ENCODE data around the gene NXPE3.

The NXPE3 gene

DNA sequence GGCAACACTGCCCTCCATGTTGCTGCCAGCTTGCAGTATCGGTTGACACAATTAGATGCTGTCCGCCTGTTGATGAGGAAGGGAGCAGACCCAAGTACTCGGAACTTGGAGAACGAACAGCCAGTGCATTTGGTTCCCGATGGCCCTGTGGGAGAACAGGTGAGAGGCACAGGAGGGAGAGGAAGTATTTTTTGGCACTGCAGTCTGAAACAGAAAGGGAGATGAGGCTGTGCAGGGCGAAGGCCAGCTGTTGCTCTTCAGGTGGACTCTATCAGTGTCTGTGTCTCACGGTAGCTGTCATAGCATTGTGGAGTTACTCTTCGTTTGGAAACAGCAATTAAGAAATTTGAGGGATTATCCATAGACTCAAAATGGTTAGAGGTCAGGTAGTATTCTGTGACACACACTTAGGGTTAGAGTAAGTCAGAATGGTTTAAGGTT lies 78.3 kb downstream of the NXPE3 start:
- H3K9me3 ChIP-seq (ENCODE audit: control insufficient read depth, insufficient read depth, low read length) = no peaks in the 10 kb centered on the region
- H4K20me1 ChIP-seq (ENCODE audit: control insufficient read depth, insufficient read depth, low read depth, low read length) = no peaks in the 10 kb centered on the region; the same call in 1 of the 2 replicates
- H3K27me3 ChIP-seq (ENCODE audit: control insufficient read depth, low read length) = no peaks in the 10 kb centered on the region
- no peak overlapping the region for H3K4me2 ChIP-seq (ENCODE audit: low read length)
- H3K4me1 ChIP-seq (ENCODE audit: control insufficient read depth, low read length) = peaks cover 57% of the 10 kb centered on the region
- TF ChIP-seq EZH2phosphoT487 (IDR thresholded peaks at IDR 0.05; ENCODE audit: borderline replicate concordance, low read length) = no peak
- TF ChIP-seq CTCF (IDR thresholded peaks at IDR 0.05; ENCODE audit: low read depth, low read length, poor library complexity, severe bottlenecking) = no peak
- H3K79me2 ChIP-seq (ENCODE audit: control insufficient read depth, low read length) = peaks cover 30% of the 10 kb centered on the region
- no peak overlapping the region for H3K4me3 ChIP-seq (ENCODE audit: low read length)
- peaks cover 36% of the 10 kb centered on the region for H3F3A ChIP-seq (ENCODE audit: control insufficient read depth, insufficient read depth)
- H3K36me3 ChIP-seq (ENCODE audit: control insufficient read depth, low read length) = peaks cover 97% of the 10 kb centered on the region
- H3K27ac ChIP-seq (ENCODE audit: low read depth, low read length) = no peak overlapping the region
- H3K9me2 ChIP-seq (replicated peaks; ENCODE audit: control insufficient read depth, low read length) = no peaks in the 10 kb centered on the region

- peaks cover 43% of the 10 kb centered on the region for H3F3A ChIP-seq (ENCODE audit: control insufficient read depth, insufficient read depth)
- no peak overlapping the region for H3K4me3 ChIP-seq (ENCODE audit: low read length)
- no peaks in the 10 kb centered on the region for H3K9me2 ChIP-seq (replicated peaks; ENCODE audit: control insufficient read depth, low read length)
- peaks cover 18% of the 10 kb centered on the region for H3K79me2 ChIP-seq (ENCODE audit: control insufficient read depth, low read length)
- H3K36me3 ChIP-seq (ENCODE audit: control insufficient read depth, low read length) = peaks cover 85% of the 10 kb centered on the region
- H3K4me1 ChIP-seq (ENCODE audit: control insufficient read depth, low read length) = peaks cover 49% of the 10 kb centered on the region
- no peaks in the 10 kb centered on the region for H4K20me1 ChIP-seq (ENCODE audit: control insufficient read depth, insufficient read depth, low read depth, low read length)
- no peak overlapping the region for H3K27ac ChIP-seq (ENCODE audit: low read depth, low read length)
- no peaks in the 10 kb centered on the region for H3K9me3 ChIP-seq (ENCODE audit: control insufficient read depth, insufficient read depth, low read length)
- no peaks in the 10 kb centered on the region for H3K27me3 ChIP-seq (ENCODE audit: control insufficient read depth, low read length)
- TF ChIP-seq EZH2phosphoT487 (IDR thresholded peaks at IDR 0.05; ENCODE audit: borderline replicate concordance, low read length) = no peak
- no peak for TF ChIP-seq CTCF (IDR thresholded peaks at IDR 0.05; ENCODE audit: low read depth, low read length, poor library complexity, severe bottlenecking)
- H3K4me2 ChIP-seq (ENCODE audit: low read length) = no peak overlapping the region
These were observed 79.5 kb downstream of the NXPE3 start for GRCh38 chr3:101858464-101859030.

- H3K9me3 ChIP-seq (ENCODE audit: control insufficient read depth, insufficient read depth, low read length) = no peaks in the 10 kb centered on the region
- peaks cover 71% of the 10 kb centered on the region for H3K36me3 ChIP-seq (ENCODE audit: control insufficient read depth, low read length)
- no peak overlapping the region for H3K27ac ChIP-seq (ENCODE audit: low read depth, low read length)
- peak overlapping the region; percentile 7; the same call in 1 of the 2 replicates for H3K4me2 ChIP-seq (ENCODE audit: low read length)
- no peak for TF ChIP-seq EZH2phosphoT487 (IDR thresholded peaks at IDR 0.05; ENCODE audit: borderline replicate concordance, low read length)
- no peak for TF ChIP-seq CTCF (IDR thresholded peaks at IDR 0.05; ENCODE audit: low read depth, low read length, poor library complexity, severe bottlenecking)
- no peak overlapping the region for H3K4me3 ChIP-seq (ENCODE audit: low read length)
- peaks cover 46% of the 10 kb centered on the region for H3F3A ChIP-seq (ENCODE audit: control insufficient read depth, insufficient read depth)
- peaks cover 47% of the 10 kb centered on the region for H3K4me1 ChIP-seq (ENCODE audit: control insufficient read depth, low read length)
- H3K79me2 ChIP-seq (ENCODE audit: control insufficient read depth, low read length) = peaks cover 7% of the 10 kb centered on the region
- no peaks in the 10 kb centered on the region for H3K27me3 ChIP-seq (ENCODE audit: control insufficient read depth, low read length)
- H4K20me1 ChIP-seq (ENCODE audit: control insufficient read depth, insufficient read depth, low read depth, low read length) = no peaks in the 10 kb centered on the region
- no peaks in the 10 kb centered on the region for H3K9me2 ChIP-seq (replicated peaks; ENCODE audit: control insufficient read depth, low read length)
These were observed 81.0 kb downstream of the NXPE3 start for GRCh38 chr3:101859882-101860448.
